PC-3 (cell line): ENCODE data around the gene RASAL2. TPM values are rescaled to one million over a fixed set of nuclear protein-coding genes. Genes with fewer than 3 reads are reported as not detected.

Experiments
- ATAC-seq: fragments of 200-7000 bp; cut with Tn5 transposase; 2 replicates; pipeline ENCODE4 v1.9.1; 2020; ENCODE audit warnings: mild to moderate bottlenecking, moderate library complexity
- BruUV-seq: library from RNA; stranded (reverse); fragments of 400-500 nt; replicated peaks from 2 replicates; lab custom pipeline; 2021; lab: Mats Ljungman, UMichigan
- CTCF ChIA-PET: fragments of 300-600 bp; sonication (Branson Sonifier 250); formaldehyde crosslinking; loops from one replicate; lab custom pipeline; 2022; ENCODE audit warnings: antibody characterized with exemption; lab: Charles Lee
- POLR2A ChIA-PET: fragments of 300-600 bp; sonication (Branson Sonifier 250); formaldehyde crosslinking; loops from one replicate; lab custom pipeline; 2022; ENCODE audit warnings: antibody characterized with exemption; ENCODE audit not compliant: unreplicated experiment; lab: Charles Lee
- DNase-seq: peaks from one replicate; pipeline ENCODE4 v3.0.0-alpha.2; 2015
- H2AFZ ChIP-seq: fragments of 300-600 bp; sonication (generic); 2 replicates; pipeline ENCODE4 v1.6.0; 2016; ENCODE audit warnings: antibody characterized with exemption, low read length
- H3F3A ChIP-seq: fragments of 300-600 bp; sonication (generic); one replicate; pipeline ENCODE4 v1.6.0; 2017; ENCODE audit warnings: antibody characterized with exemption, low read length, control low read depth, mild to moderate bottlenecking; ENCODE audit not compliant: unreplicated experiment
- H3K27ac ChIP-seq: fragments of 300-600 bp; sonication (generic); 2 replicates; pipeline ENCODE4 v1.5.1; 2016; ENCODE audit warnings: mild to moderate bottlenecking, low read length
- H3K27me3 ChIP-seq: fragments of 300-600 bp; sonication (generic); 2 replicates; pipeline ENCODE4 v1.6.1; 2016; ENCODE audit warnings: low read length, mixed read lengths
- H3K36me3 ChIP-seq: fragments of 300-600 bp; sonication (generic); 2 replicates; pipeline ENCODE4 v1.6.1; 2016; ENCODE audit warnings: low read depth, mixed run types, low read length, mixed read lengths
- H3K4me1 ChIP-seq: fragments of 300-600 bp; sonication (generic); 2 replicates; pipeline ENCODE4 v1.5.1; 2016; ENCODE audit warnings: low read length; ENCODE audit not compliant: insufficient read depth
- H3K4me2 ChIP-seq: fragments of 300-600 bp; sonication (generic); 2 replicates; pipeline ENCODE4 v1.6.0; 2016; ENCODE audit warnings: low read length
- H3K4me3 ChIP-seq: fragments of 300-600 bp; sonication (generic); 2 replicates; pipeline ENCODE4 v1.5.1; 2016; ENCODE audit warnings: mild to moderate bottlenecking, low read length, mixed read lengths
- H3K79me2 ChIP-seq: fragments of 300-600 bp; sonication (generic); 2 replicates; pipeline ENCODE4 v1.6.1; 2017; ENCODE audit warnings: low read length, mixed read lengths
- H3K9ac ChIP-seq: fragments of 300-600 bp; sonication (generic); 2 replicates; pipeline ENCODE4 v1.6.0; 2016; ENCODE audit warnings: mild to moderate bottlenecking, low read length
- H3K9me2 ChIP-seq: fragments of 300-600 bp; sonication (generic); replicated peaks from 2 replicates; pipeline ENCODE4 v1.6.1; 2016; ENCODE audit warnings: mixed run types, low read length, mixed read lengths
- H3K9me3 ChIP-seq: fragments of 300-600 bp; sonication (generic); 2 replicates; pipeline ENCODE4 v1.6.1; 2016; ENCODE audit warnings: low read length, mixed read lengths
- H4K20me1 ChIP-seq: fragments of 300-600 bp; sonication (generic); 2 replicates; pipeline ENCODE4 v1.6.1; 2016; ENCODE audit warnings: low read length, mixed read lengths
- EZH2 ChIP-seq: fragments of 300-600 bp; sonication (generic); IDR thresholded peaks from one replicate; pipeline ENCODE4 v1.6.1; 2017; ENCODE audit warnings: antibody characterized with exemption, mild to moderate bottlenecking, low read length; ENCODE audit not compliant: unreplicated experiment
- EZH2phosphoT487 ChIP-seq: fragments of 300-600 bp; sonication (generic); IDR thresholded peaks from 2 replicates; pipeline ENCODE4 v1.6.1; 2018; ENCODE audit warnings: mild to moderate bottlenecking, antibody characterized with exemption, low read length, borderline replicate concordance
- intact Hi-C: fragments of 100-400 bp; cut with micrococcal nuclease; formaldehyde crosslinking; loops from 2 replicates; pipeline ENCODE4 v1.9.0; 2023
- total RNA-seq: library from RNA; depleted of rRNA; stranded (reverse); fragments of >200 nt; gene quantifications from 2 replicates; pipeline ENCODE4 v1.2.3, GENCODE V29; 2014
- TF ChIP-seq, protein P1 (sequence below): fragments of 300-600 bp; sonication (generic); conservative IDR thresholded peaks from 2 replicates; pipeline ENCODE4 v1.5.1; 2017; ENCODE audit warnings: antibody characterized with exemption, low read depth, mild to moderate bottlenecking, low read length

RASAL2 gene
- total RNA-seq, 1 experiment from 2014 or later = 7.9 TPM

DNA sequence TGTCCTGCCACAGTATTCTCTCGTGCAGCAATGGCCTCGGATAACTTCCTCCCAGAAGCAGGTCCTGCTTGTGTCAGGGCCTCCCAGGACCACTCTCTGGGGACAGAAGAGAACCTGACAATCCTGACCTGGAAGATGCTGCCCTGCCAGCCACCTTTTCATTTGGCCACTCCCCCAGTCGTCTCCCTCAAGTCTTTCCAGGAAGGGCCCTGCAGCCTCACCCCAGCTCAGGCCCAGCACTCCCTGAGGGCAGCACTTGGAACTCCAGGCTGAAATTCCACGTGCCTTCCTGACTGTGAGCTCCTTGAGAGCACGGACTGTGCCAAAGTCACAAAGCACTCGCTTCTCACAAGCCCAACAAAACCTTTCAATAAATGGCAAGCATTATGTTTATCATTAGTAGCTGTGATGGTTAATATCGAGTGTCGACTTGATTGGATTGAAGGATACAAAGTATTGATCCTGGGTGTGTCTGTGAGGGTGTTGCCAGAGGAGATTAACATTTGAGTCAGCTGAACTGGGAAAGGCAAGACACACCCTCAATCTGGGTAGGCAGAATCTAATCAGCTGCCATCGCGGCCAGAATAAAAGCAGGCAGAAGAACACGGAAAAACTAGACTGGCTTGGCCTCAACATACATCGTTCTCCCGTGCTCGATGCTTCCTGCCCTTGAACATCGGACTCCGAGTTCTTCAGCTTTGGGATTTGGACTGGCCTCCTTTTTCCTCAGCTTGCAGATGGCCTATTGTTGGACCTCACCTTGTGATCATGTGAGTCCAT lies 405.2 kb downstream of the RASAL2 start:
- no peak overlapping the region for H2AFZ ChIP-seq
- no peaks in the 10 kb centered on the region for H3F3A ChIP-seq
- DNase-seq (no peak), ATAC-seq (no peak)
- H3K4me1 ChIP-seq = no peaks in the 10 kb centered on the region
- no peak overlapping the region for H3K4me3 ChIP-seq
- no peak overlapping the region for H3K9ac ChIP-seq
- no peaks in the 10 kb centered on the region for H4K20me1 ChIP-seq
- TF ChIP-seq EZH2 (no peak), EZH2phosphoT487 (no peak)
- TF ChIP-seq, protein P1, sequence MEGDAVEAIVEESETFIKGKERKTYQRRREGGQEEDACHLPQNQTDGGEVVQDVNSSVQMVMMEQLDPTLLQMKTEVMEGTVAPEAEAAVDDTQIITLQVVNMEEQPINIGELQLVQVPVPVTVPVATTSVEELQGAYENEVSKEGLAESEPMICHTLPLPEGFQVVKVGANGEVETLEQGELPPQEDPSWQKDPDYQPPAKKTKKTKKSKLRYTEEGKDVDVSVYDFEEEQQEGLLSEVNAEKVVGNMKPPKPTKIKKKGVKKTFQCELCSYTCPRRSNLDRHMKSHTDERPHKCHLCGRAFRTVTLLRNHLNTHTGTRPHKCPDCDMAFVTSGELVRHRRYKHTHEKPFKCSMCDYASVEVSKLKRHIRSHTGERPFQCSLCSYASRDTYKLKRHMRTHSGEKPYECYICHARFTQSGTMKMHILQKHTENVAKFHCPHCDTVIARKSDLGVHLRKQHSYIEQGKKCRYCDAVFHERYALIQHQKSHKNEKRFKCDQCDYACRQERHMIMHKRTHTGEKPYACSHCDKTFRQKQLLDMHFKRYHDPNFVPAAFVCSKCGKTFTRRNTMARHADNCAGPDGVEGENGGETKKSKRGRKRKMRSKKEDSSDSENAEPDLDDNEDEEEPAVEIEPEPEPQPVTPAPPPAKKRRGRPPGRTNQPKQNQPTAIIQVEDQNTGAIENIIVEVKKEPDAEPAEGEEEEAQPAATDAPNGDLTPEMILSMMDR = no peak
- H3K4me2 ChIP-seq = no peak overlapping the region
- ChIA-PET POLR2A (no interaction called here), CTCF (no interaction called here)
- H3K27me3 ChIP-seq = no peaks in the 10 kb centered on the region
- H3K9me2 ChIP-seq = no peaks in the 10 kb centered on the region
- H3K36me3 ChIP-seq = no peaks in the 10 kb centered on the region
- H3K27ac ChIP-seq = no peak overlapping the region
- no peaks in the 10 kb centered on the region for H3K79me2 ChIP-seq
- intact Hi-C loops = no loop called here
- H3K9me3 ChIP-seq = no peaks in the 10 kb centered on the region
- no TSS peak for BruUV-seq

DNA sequence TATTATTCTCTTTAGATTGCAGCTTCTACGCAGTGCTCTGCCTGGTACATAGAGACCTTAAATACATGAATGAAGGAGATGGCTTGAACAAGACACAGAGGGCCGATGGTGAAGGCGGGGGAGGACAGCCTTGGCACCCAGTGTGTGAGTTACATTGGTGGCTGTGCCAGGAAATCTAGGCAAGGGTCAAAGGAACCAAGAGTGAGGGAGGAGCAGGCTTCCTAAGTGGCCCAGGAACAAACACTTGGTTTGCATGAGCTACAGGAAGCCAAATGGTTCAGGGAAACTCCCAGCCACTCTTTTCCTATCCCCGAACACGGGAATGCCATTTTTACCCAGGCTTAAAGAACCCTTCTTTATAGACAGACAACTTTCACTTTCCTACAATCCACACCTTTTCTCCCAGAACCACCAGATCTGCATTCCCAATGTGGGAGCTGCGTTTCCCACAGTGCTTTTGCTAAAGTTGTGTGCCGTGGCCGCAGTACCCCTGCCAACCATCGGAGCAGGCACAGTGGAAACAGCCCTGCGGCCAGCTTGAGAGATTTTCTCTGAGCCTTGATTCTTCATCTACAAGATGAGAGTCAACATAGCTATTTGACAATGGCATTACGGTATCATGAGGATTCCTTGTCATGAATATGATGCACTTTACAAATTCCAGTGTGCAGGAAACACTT lies 406.3 kb downstream of the RASAL2 start:
- intact Hi-C loops = loop anchor here (5.0 kb wide), 1 partner anchor 188 kb away; no protein-coding TSS in a partner anchor
- TF ChIP-seq EZH2phosphoT487 (no peak), EZH2 (no peak)
- TF ChIP-seq, protein P1 = no peak; the same call in 1 of the 2 replicates
- CTCF ChIA-PET = no interaction called here

More for the DNA sequence above, 406.3 kb downstream of the RASAL2 start:
- Histone ChIP-seq H4K20me1 (no peaks in the 10 kb centered on the region), H2AFZ (no peak overlapping the region), H3F3A (no peaks in the 10 kb centered on the region), H3K4me2 (no peak overlapping the region), H3K4me3 (no peak overlapping the region), H3K27me3 (no peaks in the 10 kb centered on the region), H3K36me3 (no peaks in the 10 kb centered on the region), H3K9me2 (no peaks in the 10 kb centered on the region), H3K4me1 (no peaks in the 10 kb centered on the region), H3K79me2 (no peaks in the 10 kb centered on the region), H3K9me3 (no peaks in the 10 kb centered on the region), H3K9ac (no peak overlapping the region), H3K27ac (no peak overlapping the region)
- POLR2A ChIA-PET = no interaction called here
- no TSS peak for BruUV-seq
- DNase-seq (peak; percentile 3), ATAC-seq (no peak)
